HEK293T (cell line): ENCODE data around the gene ADORA1.

Experiments used
- BHLHE40 ChIP-seq: fragments of 450-650 bp; IDR thresholded peaks from 2 replicates; pipeline ENCODE4 v1.6.1; 2016; ENCODE audit warnings: mild to moderate bottlenecking, moderate library complexity, borderline replicate concordance
- CTBP1 ChIP-seq: fragments of 450-650 bp; IDR thresholded peaks from 2 replicates; pipeline ENCODE4 v1.6.1; 2016; ENCODE audit warnings: borderline replicate concordance
- ELF4 ChIP-seq: fragments of 450-650 bp; IDR thresholded peaks from 2 replicates; pipeline ENCODE4 v1.6.1; 2017; ENCODE audit warnings: antibody characterized with exemption
- FOXA1 ChIP-seq: fragments of 450-650 bp; IDR thresholded peaks from 2 replicates; pipeline ENCODE4 v1.6.1; 2016; ENCODE audit warnings: mild to moderate bottlenecking
- FOXK2 ChIP-seq: fragments of 450-650 bp; IDR thresholded peaks from 2 replicates; pipeline ENCODE4 v1.6.1; 2016; ENCODE audit warnings: mild to moderate bottlenecking
- FOXM1 ChIP-seq: fragments of 450-650 bp; IDR thresholded peaks from 2 replicates; pipeline ENCODE4 v1.6.1; 2017; ENCODE audit warnings: mild to moderate bottlenecking, borderline replicate concordance
- HDGF ChIP-seq: fragments of 450-650 bp; IDR thresholded peaks from 2 replicates; pipeline ENCODE4 v1.6.1; 2017; ENCODE audit warnings: antibody characterized with exemption, borderline replicate concordance
- L3MBTL2 ChIP-seq: fragments of 450-650 bp; conservative IDR thresholded peaks from 2 replicates; pipeline ENCODE4 v1.6.1; 2016; ENCODE audit warnings: mild to moderate bottlenecking
- SP1 ChIP-seq: fragments of 450-650 bp; IDR thresholded peaks from 2 replicates; pipeline ENCODE4 v1.6.1; 2017
- SUZ12 ChIP-seq: fragments of 450-650 bp; IDR thresholded peaks from 2 replicates; pipeline ENCODE4 v1.6.1; 2016; ENCODE audit warnings: mild to moderate bottlenecking
- TARDBP ChIP-seq: fragments of 450-650 bp; IDR thresholded peaks from 2 replicates; pipeline ENCODE4 v1.6.1; 2016
- ZNF384 ChIP-seq: fragments of 450-650 bp; IDR thresholded peaks from 2 replicates; pipeline ENCODE4 v1.6.1; 2016
- TF ChIP-seq, protein P1 (sequence below): fragments of 450-650 bp; IDR thresholded peaks from 2 replicates; pipeline ENCODE4 v1.6.1; 2016

- TF ChIP-seq FOXK2 (no peak), ELF4 (no peak), FOXA1 (no peak), SP1 (no peak), BHLHE40 (no peak), TARDBP (no peak), ZNF384 (no peak), L3MBTL2 (no peak), FOXM1 (no peak), SUZ12 (no peak), CTBP1 (no peak), HDGF (no peak)
- TF ChIP-seq, protein P1, sequence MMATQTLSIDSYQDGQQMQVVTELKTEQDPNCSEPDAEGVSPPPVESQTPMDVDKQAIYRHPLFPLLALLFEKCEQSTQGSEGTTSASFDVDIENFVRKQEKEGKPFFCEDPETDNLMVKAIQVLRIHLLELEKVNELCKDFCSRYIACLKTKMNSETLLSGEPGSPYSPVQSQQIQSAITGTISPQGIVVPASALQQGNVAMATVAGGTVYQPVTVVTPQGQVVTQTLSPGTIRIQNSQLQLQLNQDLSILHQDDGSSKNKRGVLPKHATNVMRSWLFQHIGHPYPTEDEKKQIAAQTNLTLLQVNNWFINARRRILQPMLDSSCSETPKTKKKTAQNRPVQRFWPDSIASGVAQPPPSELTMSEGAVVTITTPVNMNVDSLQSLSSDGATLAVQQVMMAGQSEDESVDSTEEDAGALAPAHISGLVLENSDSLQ = no peak
Observed at GRCh38 chr1:203183828-203184227, 56.3 kb downstream of the ADORA1 start.
